Adrenal gland (tissue), 12 donors: ENCODE results near the gene KLHL12. TPM values are rescaled to one million over a fixed set of nuclear protein-coding genes. Genes with fewer than 3 reads are reported as not detected.

Experiments used
- DNase-seq, 7 donors: peaks; one replicate each; pipeline ENCODE4 v3.0.0-alpha.2; 2019 to 2020
- H3K27ac ChIP-seq, 5 donors: fragments of 200-600 bp; sonication (generic) in 4 of 5; 1 replicate in 3 of 5; 2 replicates in 2 of 5; pipeline versions ENCODE4 v1.5.1 to v1.8.0; 2016 to 2020; ENCODE audit warnings: mild to moderate bottlenecking in 1 of 5
- H3K27me3 ChIP-seq: fragments of 200-600 bp; 2 replicates; pipeline ENCODE4 v1.8.0; 2021
- H3K36me3 ChIP-seq, 2 donors: fragments of 200-600 bp; replicated peaks in 1 of 2; 1 replicate in 1 of 2; 2 replicates in 1 of 2; pipeline versions ENCODE4 v1.5.1 to v1.8.0; 2018 to 2022
- H3K4me1 ChIP-seq, 2 donors: fragments of 200-600 bp; replicated peaks in 1 of 2; 1 replicate in 1 of 2; 2 replicates in 1 of 2; pipeline versions ENCODE4 v1.5.1 to v1.8.0; 2018 to 2021
- H3K4me3 ChIP-seq, 4 donors: fragments of 200-600 bp; sonication (generic) in 3 of 4; one replicate each; pipeline ENCODE4 v1.5.1; 2016 to 2018
- H3K9me3 ChIP-seq, 3 donors: fragments of 200-600 bp; sonication (generic) in 1 of 3; replicated peaks in 1 of 3; 1 replicate in 2 of 3; 2 replicates in 1 of 3; pipeline versions ENCODE4 v1.5.1 to v1.8.0; 2016 to 2021
- POLR2A ChIP-seq, 2 donors: fragments of 450-650 bp; IDR thresholded peaks; one replicate each; pipeline ENCODE4 v1.6.1; 2017; ENCODE audit warnings: antibody characterized with exemption in 2 of 2, mild to moderate bottlenecking in 2 of 2, moderate library complexity in 1 of 2
- WGBS, 4 donors: extraction: QIAGEN DNeasy Blood & Tissue Kit in 2 of 4; methylation state at CpG; one replicate each; pipeline versions ENCODE4 v1.1.5 to v1.1.7; 2013 to 2017; 5-methylcytosine and 5-hydroxymethylcytosine counted together
- intact Hi-C, 2 donors: fragments of 100-400 bp; cut with DNase I; formaldehyde crosslinking; loops; one replicate each; pipeline versions ENCODE4 v1.14.1 to v1.15.0; 2022 to 2023
- polyA plus RNA-seq, 3 donors: library from polyadenylated mRNA; stranded (reverse); fragments of 200-250 nt in 2 of 3; fragments of 350-450 nt in 1 of 3; fragmentation: Illumina TruSeq in 1 of 3; extraction: RNeasy Lipid Tissue Mini Kit (QIAGEN cat#74804) in 1 of 3; gene quantifications; one replicate each; pipeline ENCODE4 v1.2.3, GENCODE V29; 2013 to 2014
- total RNA-seq, 9 donors: library from RNA; depleted of rRNA in 4 of 9; stranded (reverse); fragments of >200 nt in 4 of 9; fragments of 120-200 nt in 1 of 9; fragmentation: NEBNext Ultra II Directional in 1 of 9; extraction: Animal tissue kit (Norgen Biotek cat#: 25700) in 1 of 9; gene quantifications; one replicate each; pipeline versions ENCODE4 v1.1.0 to v1.2.4, GENCODE V29; 2013 to 2023
- TF ChIP-seq, protein P1 (sequence below), 6 experiments: fragments of 450-650 bp in 4 of 6; fragments of 200-600 bp in 2 of 6; sonication (generic) in 1 of 6; IDR thresholded peaks; 1 replicate in 5 of 6; 2 replicates in 1 of 6; pipeline versions ENCODE4 v1.5.1 to v1.8.0; 2016 to 2021; ENCODE audit warnings: antibody characterized with exemption in 6 of 6, mild to moderate bottlenecking in 2 of 6, moderate library complexity in 1 of 6
- donor health status: healthy with polysubstance abuse.
- donor health status: Bipolar disorder and iron deficiency.
- donor health status: DM: yes; HTN: yes; CAD: no.
- donor health status: DM: no; HTN: no; CAD: no.
- donor health status: DM: no; HTN: no; CAD: no.
- donor health status: DM: yes; HTN: yes; CAD: no.

Gene KLHL12
- total and polyA plus RNA-seq, 12 donors = 12.2 to 41.9 (median 26.7) TPM

DNA sequence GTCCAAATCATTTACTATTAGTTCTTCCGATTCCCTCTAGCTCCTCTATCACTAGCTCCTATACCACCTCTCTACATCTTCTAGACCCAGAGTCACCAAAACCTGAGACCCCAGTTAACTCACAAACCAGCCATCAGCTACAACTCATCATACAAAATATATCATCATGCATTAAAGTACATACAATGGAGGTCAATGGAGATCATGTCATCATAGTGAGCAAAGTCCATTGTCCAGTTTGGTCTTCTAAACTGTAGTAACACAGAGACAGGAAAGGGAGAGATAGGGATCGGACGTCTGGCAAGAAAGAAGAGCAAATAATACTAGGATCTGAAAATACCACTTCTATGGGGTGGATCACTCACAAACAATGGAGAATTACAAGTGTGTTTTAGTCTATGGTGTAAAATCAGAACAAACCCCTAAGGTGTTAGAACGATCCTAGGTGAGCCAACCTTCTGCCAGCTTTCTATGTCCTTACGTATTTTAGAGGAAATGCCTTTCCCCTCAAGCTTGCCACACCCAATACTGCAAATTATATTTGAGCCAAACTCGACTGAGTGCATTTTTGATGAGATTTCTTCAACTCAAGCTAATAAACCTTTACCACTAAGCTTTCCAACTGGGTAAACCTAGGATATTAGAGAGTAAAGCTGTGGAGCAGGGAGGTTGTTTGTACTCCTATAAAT lies 27.2 kb upstream of the KLHL12 start:
- H3K4me3 ChIP-seq = no peak overlapping the region
- H3K9me3 ChIP-seq = no peaks in the 10 kb centered on the region
- H3K36me3 ChIP-seq = peaks cover 0 to 17% of the 10 kb centered on the region in 2 donors
- H3K27me3 ChIP-seq = no peaks in the 10 kb centered on the region
- TF ChIP-seq, protein P1, sequence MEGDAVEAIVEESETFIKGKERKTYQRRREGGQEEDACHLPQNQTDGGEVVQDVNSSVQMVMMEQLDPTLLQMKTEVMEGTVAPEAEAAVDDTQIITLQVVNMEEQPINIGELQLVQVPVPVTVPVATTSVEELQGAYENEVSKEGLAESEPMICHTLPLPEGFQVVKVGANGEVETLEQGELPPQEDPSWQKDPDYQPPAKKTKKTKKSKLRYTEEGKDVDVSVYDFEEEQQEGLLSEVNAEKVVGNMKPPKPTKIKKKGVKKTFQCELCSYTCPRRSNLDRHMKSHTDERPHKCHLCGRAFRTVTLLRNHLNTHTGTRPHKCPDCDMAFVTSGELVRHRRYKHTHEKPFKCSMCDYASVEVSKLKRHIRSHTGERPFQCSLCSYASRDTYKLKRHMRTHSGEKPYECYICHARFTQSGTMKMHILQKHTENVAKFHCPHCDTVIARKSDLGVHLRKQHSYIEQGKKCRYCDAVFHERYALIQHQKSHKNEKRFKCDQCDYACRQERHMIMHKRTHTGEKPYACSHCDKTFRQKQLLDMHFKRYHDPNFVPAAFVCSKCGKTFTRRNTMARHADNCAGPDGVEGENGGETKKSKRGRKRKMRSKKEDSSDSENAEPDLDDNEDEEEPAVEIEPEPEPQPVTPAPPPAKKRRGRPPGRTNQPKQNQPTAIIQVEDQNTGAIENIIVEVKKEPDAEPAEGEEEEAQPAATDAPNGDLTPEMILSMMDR (IDR thresholded peaks at IDR 0.05) = no peak
- TF ChIP-seq POLR2A (IDR thresholded peaks at IDR 0.05) = no peak
- H3K27ac ChIP-seq = peak overlapping the region in 2 of 5 donors; percentile 11 to 44
- intact Hi-C loops = no loop called here
- 75 to 83% (median 76%) methylated on average over 6 of the region's 6 CpGs for WGBS, 4 donors
- peaks cover 18 to 74% of the 10 kb centered on the region in 2 donors for H3K4me1 ChIP-seq
- no peak for DNase-seq

DNA sequence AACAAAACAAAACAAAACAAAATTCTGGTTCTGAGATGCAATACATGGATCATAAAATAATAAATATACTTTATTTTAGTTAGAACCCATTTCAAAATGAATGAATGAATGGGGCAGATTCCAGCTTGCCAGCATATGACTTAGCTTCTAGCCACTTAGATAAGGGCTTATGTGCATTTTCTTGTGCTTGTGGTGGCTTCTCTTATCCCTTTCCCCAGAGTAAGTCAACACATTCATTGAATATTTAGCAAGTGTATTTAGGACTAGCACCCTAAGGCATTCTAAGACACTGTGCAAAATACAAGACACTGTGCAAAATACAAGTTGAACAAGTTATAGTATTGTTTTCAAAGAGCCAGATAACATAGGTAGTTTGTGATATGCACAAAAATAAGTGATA lies 26.4 kb upstream of the KLHL12 start:
- no peak for DNase-seq
- intact Hi-C loops = no loop called here
- no peaks in the 10 kb centered on the region for H3K27me3 ChIP-seq
- H3K36me3 ChIP-seq = peaks cover 0 to 24% of the 10 kb centered on the region in 2 donors
- no peaks in the 10 kb centered on the region for H3K9me3 ChIP-seq
- peak overlapping the region in 3 of 5 donors; percentile 30 to 71 (median 34) for H3K27ac ChIP-seq
- no peak for TF ChIP-seq POLR2A (IDR thresholded peaks at IDR 0.05)
- TF ChIP-seq, protein P1 (IDR thresholded peaks at IDR 0.05) = no peak
- no peak overlapping the region for H3K4me3 ChIP-seq
- peaks cover 10 to 66% of the 10 kb centered on the region in 2 donors for H3K4me1 ChIP-seq

DNA sequence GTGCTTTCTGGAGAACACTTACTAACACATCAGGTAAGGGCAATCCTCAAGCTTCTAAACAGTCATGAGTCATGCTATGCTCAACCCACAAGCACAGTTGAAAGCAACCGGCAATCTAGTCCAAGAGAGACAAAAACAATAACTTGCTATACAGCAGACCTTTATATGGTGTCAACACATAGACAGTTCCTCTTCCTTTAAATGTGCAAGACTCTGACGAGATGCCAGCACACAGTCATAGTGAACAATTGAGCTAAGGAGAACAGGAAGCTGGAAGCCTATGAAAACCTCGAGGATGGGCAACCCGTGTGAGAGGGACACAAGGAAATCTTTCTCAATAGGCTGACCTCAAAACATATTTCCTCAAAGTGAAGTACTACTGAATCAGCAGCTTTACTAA lies 25.8 kb upstream of the KLHL12 start:
- Histone ChIP-seq H3K36me3 (peaks cover 0 to 30% of the 10 kb centered on the region in 2 donors), H3K27ac (peak overlapping the region in 4 of 5 donors; percentile 34 to 74 (median 55)), H3K4me1 (peaks cover 9 to 66% of the 10 kb centered on the region in 2 donors), H3K9me3 (no peaks in the 10 kb centered on the region), H3K27me3 (no peaks in the 10 kb centered on the region), H3K4me3 (no peak overlapping the region)
- DNase-seq = peak; percentile 49 to 81 (median 61)
- TF ChIP-seq, protein P1 (IDR thresholded peaks at IDR 0.05) = no peak
- TF ChIP-seq POLR2A (IDR thresholded peaks at IDR 0.05) = no peak
- WGBS, 4 donors = 44 to 56% (median 48%) methylated on average over 4 of the region's 4 CpGs
- intact Hi-C loops = no loop called here

DNA sequence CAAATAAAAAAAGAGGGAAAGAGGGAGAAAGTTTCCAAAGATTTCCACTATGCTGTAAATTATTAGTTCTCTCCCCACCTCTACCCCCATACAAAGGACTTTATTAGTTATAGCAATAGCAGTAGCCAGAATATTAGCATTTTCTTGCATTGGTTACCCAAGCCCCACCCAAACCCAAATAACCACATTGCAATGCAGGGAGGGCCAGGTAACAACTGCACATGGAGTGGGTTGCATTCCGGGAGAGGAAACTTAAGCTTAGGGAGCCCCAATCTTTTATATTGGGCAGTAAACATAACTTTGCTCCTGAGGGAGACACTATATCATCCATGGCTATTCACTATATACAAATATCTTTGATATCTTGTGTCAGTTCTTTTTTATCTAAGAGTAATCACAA lies 25.1 kb upstream of the KLHL12 start:
- Histone ChIP-seq H3K4me1 (peaks cover 8 to 61% of the 10 kb centered on the region in 2 donors), H3K4me3 (no peak overlapping the region), H3K27ac (peak overlapping the region in 4 of 5 donors; percentile 21 to 74 (median 55)), H3K9me3 (no peaks in the 10 kb centered on the region), H3K27me3 (no peaks in the 10 kb centered on the region), H3K36me3 (peaks cover 0 to 37% of the 10 kb centered on the region in 2 donors)
- intact Hi-C loops = no loop called here
- TF ChIP-seq, protein P1 (IDR thresholded peaks at IDR 0.05) = no peak
- TF ChIP-seq POLR2A (IDR thresholded peaks at IDR 0.05) = no peak
- DNase-seq = no peak
- 93 to 96% (median 95%) methylated on average over 1 of the region's 1 CpG for WGBS, 4 donors
